Ammon's horn (tissue), 1 donor: Measurements from ENCODE around the gene FBXO2.
A peak's percentile ranks its signal among the peaks of the same experiment; 100 is the strongest.

ENCODE experiments used
- DNase-seq: peaks from one replicate; pipeline ENCODE4 v3.0.0-alpha.2; 2016; ENCODE audit warnings: low spot score

Gene FBXO2

GRCh38 chr1:11682287-11682771, 28.1 kb upstream of the FBXO2 start:
- no peak for DNase-seq

- peak; percentile 90 for DNase-seq
Measured at GRCh38 chr1:11681071-11681771, 27.0 kb upstream of the FBXO2 start, which contains the start of gene MAD2L2. Gene MAD2L2, minus strand, starts transcription at chr1:11681148. Its CDS starts 547 bp downstream, at chr1:11680601.

DNA sequence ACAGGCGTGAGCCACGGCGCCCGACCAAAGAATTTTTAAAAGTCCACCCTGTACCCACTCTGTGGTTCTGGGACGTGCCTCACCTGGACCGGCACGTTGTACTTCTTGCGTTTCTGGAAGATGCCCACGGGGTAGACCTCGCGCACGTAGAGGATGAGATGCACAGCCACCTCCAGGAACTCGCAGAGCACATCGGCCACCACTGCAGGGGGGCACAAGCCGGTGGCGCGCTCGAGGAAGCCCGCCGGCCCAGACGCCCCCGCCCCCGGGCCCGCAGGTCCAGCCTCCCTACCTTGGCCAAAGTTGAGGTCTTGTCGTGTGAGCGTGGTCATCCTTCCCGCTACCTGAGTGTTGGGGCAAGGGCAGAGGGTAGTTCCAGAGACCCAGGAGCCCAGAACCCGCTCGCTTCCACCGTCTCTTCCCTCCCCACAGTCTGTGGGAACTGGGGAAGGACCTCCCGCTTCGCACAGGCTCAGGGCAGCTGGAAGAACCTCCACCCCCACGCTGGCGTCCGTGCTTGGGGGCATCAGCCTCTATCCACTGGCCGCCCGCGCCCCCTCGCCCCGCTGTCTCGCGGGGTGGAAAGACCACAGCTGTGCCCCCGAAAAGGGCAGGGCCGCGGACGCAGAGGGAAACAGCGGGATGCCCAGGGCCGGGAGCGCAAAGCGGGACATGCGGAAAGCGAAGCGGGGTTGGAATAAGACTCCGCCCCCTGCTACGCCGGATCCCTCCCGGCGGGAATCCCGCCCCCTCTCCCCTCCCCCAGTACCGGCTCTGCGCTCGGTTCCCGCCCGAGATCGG, 26.2 kb upstream of the FBXO2 start:
- no peak for DNase-seq

DNA sequence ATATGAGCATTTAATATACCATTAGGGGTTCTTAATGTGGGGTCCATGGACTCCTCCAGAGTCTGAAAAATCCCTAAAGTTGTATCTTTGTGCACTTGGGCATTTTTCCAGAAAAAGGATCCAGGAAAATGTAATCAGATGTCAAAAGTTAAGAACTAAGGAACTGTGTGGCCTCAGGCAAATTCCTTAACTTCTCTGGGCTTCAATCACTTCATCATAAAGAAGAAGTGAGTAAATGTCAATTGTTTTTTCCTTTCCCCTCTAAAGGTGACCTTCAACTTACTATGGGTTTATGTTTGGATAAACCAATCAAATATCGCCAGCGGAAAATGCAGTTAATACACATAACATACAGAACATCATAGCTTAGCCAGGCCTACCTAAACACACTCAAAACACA, 24.2 kb upstream of the FBXO2 start:
- DNase-seq, result no peak

GRCh38 chr1:11676386-11677103, 22.3 kb upstream of the FBXO2 start:
- no peak for DNase-seq

DNA sequence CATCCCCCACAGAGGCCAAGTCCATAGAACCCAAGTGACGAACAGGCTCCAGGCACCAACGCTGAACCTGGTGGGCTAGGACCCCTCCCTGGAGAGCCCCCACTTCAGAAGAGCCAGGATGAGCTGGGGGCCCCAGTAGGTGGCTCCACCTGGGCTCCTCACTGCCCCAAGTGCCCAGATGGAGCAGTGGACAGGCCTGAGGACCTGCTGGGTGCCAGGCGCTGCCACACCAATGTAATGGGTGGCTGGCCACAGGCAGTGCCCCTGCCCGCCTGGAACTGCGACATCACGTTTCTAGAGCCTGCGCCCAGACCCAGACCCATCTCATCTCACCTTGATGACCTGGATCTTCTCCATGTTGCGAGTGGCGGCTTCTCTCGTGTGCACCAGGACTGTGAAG, 21.1 kb upstream of the FBXO2 start:
- DNase-seq, result no peak

GRCh38 chr1:11674488-11674887, 20.3 kb upstream of the FBXO2 start:
- no peak for DNase-seq

GRCh38 chr1:11673089-11673769, 19.0 kb upstream of the FBXO2 start:
- DNase-seq, result no peak

DNA sequence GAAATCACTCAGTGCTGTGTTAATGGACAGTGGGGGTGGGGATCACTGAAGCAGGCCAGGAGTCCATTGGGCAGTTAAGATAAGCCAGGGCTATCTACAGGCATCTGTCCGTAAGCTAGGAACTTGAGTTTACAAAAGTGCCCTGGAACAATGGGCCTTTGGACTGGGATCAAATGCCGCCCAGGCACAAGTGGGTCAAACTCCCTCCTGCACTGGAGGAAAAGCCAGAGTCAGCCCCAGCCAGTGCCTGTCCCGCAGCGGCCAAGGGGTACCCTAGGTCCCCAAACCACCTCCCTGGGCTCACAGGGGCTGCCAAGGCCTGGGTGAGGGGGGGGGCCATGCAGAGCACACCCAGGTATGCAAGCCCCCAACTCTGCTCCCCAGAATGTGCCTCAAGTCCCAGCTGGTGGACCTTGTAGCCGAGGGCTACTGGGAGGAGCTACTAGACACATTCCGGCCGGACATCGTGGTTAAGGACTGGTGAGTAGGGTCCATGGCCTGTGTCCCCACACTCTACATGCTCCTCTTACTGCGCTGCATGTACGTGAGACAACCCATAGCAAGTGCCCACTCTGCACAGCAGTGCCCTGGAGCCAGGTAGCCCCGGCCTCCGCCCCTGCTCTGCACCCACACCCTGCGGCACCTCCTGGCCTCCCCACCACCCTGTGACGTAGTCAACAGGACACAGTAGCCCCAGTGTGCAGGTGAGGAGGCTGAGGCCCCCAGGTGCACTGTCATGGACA, 17.5 kb upstream of the FBXO2 start:
- no peak for DNase-seq

DNA sequence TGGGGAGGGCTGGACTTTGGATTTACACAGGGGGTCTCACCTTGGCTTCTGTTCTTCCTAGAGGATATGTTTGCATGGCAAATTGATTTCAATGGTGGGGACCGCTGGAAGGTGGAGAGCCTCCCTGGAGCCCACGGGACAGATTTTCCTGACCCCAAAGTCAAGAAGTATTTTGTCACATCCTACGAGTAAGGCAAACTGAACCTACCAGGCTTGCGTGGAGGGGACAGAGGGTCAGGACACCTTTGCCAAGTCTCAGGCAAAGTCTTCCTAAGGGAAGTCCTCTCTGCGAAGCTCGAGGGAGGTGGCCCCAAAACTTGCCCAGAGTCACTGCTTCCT, 16.9 kb upstream of the FBXO2 start:
- DNase-seq, result no peak

DNA sequence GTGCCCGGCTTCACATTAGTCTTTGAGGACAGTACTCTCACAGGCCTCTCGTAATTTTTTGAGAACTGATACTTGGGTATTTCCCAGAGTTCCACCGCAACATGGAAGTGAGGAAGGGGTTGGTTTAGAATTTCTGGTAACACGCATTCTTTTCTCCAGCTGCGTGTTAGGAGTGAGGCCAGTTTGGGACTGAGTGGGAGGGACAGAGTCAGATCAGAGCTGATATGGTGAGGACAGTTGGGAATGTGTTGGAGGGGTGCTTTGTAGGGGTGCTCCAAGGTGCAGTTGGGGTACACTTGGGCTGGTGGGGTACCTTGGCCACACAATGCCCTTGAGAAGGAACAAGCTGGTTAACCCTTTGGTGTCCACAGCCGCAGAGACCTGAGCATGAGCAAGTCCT, 16.5 kb upstream of the FBXO2 start:
- no peak for DNase-seq

- DNase-seq, result no peak
Measured at GRCh38 chr1:11668516-11668915, 14.3 kb upstream of the FBXO2 start.

DNA sequence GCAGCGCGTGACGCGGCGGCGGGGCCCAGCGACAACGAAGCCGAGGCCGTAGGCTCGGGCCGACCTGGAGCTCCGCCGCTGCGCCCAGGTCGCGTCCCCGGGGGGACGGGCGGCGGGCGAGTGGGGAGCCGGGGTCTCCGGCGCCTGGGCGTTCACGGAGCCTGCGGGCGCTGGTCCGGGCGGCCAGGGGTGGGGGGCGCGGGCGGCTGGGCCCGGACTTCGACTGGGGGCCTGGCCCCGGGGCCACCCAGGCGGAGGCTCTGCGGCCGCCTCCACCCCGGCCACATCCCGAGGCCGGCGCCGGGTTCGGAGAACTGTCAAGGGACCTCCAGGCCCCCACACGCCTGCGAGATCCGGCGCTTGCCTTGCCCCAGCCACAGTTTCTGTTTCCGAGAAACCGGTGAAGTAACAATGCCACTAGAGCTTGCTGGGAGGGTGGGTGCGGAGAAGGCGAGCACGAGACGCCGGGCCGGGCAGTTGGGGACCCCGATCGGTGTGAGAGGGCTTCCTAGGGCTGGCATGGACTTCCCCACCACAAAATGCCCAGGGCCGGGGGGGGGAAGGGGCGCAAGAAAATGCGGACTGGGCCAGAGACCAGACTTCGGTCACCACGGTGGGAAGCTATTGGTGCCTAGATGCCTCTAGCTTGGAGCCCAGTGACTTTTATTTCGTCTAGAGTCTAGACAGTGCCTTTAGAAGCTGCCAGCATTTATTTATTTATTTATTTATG, 10.3 kb upstream of the FBXO2 start:
- DNase-seq, result no peak

DNA sequence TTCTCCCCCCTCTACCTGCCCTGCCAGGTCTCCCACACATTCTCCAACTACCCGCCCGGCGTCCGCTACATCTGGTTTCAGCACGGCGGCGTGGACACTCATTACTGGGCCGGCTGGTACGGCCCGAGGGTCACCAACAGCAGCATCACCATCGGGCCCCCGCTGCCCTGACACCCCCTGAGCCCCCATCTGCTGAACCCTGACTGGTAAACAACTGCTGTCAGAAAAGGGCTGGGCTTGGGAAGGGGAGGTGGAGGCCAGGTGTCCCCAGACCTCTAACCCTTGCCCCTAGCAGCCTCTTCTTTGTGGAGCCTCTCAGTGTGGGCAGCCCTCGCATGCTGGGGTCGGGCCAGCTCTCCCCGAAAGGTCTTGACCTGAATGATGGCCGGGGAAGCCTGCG, 6.9 kb upstream of the FBXO2 start:
- DNase-seq, result no peak

DNA sequence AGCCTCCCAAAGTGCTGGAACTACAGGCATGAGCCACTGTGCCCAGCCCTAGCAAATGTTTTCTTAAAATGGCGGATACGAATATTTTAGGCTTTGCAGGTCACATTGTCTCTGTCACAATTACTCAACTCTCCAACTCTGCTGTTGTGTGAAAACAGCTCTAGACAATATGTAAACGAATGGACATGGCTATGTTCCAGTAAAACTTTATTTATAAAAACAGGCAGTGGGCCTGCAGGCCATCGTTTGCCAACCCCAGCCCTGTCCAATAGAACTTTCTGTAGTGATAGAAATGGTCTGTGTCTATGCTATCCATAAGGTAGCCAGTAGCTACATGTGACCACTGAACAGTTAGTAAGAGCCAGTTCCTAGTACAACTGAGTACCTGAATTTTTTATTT, 5.5 kb upstream of the FBXO2 start:
- no peak for DNase-seq

- no peak for DNase-seq
Measured at GRCh38 chr1:11658542-11658941, 4.3 kb upstream of the FBXO2 start.

GRCh38 chr1:11657654-11658053, 3.4 kb upstream of the FBXO2 start:
- no peak for DNase-seq

DNA sequence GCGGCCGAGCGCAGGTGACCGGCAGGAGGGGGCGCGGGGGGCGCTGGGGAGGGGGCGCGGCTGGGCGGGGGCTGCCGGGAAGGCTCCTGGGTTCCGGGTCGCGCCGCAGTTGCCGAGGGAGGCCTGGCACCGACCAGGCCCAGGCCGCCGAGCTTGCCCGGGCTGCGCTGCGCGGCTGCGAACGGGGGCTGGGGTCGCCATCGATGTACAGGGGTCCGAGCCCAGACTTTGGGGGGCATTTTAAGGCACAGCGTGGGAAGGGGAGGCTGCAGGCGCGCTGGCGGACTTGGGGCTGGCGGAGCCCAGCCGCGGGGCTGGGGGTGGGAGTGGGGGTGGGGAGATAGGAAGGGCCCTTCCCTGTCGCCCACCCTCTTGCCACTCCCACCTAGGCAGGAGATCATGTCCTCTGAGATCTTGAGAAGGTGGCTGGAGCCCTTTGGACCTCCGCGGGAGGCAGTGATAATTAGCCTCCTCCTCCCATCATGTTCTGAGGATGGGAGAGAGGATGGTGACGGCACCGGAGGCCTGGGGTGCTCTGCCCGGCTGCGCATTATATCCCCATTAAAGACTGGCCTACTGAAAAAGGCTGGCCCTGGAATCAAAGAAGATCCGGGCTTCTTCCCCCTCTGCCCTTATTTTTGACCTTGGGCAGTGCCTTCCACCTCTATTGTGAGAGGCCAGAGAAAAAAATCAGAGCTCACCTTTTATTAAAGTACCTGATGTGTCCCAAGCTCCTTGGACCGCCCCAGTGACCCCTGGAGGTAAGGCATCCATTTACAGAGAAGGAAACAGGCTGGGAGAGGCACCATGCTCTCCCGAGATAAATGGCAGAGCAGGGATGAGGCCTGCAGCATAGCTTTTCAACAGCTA, 945 bp upstream of the FBXO2 start:
- no peak for DNase-seq

DNA sequence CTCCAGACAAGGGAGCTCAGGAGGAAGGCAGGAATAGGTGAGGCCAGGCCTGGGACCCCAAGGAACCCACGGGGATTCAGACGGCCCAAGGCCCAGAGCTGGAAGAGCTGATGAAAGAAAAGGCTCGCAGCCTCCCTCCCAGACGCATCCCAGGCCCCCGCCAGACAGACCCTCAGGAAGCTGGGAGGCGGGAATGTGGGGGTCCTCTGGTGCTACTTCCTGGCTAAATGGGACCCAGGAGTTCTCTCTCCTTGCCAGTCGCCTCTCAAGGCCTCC, 430 bp downstream of the FBXO2 start:
- DNase-seq, result no peak
